Spleen (tissue), 11 donors: ENCODE results near the gene ANG. TPM values are rescaled to one million over a fixed set of nuclear protein-coding genes. Genes with fewer than 3 reads are reported as not detected.
A peak's percentile ranks its signal among the peaks of the same experiment; 100 is the strongest.

ENCODE experiments used
- DNase-seq: peaks from one replicate; pipeline ENCODE4 v3.0.0-alpha.2; 2020
- H3K27ac ChIP-seq, 8 donors: fragments of 200-600 bp; sonication (generic) in 7 of 8; 1 replicate in 4 of 8; 2 replicates in 4 of 8; pipeline versions ENCODE4 v1.5.0 to v1.8.0; 2016 to 2021; ENCODE audit warnings: inconsistent platforms in 4 of 8, mild to moderate bottlenecking in 4 of 8, moderate library complexity in 1 of 8
- H3K27me3 ChIP-seq, 7 donors: fragments of 200-600 bp; sonication (generic) in 6 of 7; replicated peaks in 1 of 7; 1 replicate in 4 of 7; 2 replicates in 3 of 7; pipeline versions ENCODE4 v1.5.0 to v1.8.0; 2016 to 2021; ENCODE audit warnings: inconsistent platforms in 3 of 7, mild to moderate bottlenecking in 1 of 7
- H3K36me3 ChIP-seq, 6 donors: fragments of 200-600 bp; sonication (generic) in 5 of 6; 1 replicate in 4 of 6; 2 replicates in 2 of 6; pipeline versions ENCODE4 v1.5.0 to v1.8.0; 2016 to 2021; ENCODE audit warnings: inconsistent platforms in 2 of 6
- H3K4me1 ChIP-seq, 6 donors: fragments of 200-600 bp; sonication (generic) in 5 of 6; 1 replicate in 3 of 6; 2 replicates in 3 of 6; pipeline versions ENCODE4 v1.5.0 to v1.8.0; 2016 to 2021; ENCODE audit warnings: inconsistent platforms in 3 of 6
- H3K4me3 ChIP-seq, 8 donors: fragments of 200-600 bp; sonication (generic) in 7 of 8; 1 replicate in 4 of 8; 2 replicates in 4 of 8; pipeline versions ENCODE4 v1.5.0 to v1.8.0; 2016 to 2021; ENCODE audit warnings: inconsistent platforms in 4 of 8, mild to moderate bottlenecking in 4 of 8, moderate library complexity in 2 of 8
- H3K9me3 ChIP-seq, 8 donors: fragments of 200-600 bp; sonication (generic) in 7 of 8; 1 replicate in 4 of 8; 2 replicates in 4 of 8; pipeline versions ENCODE4 v1.5.0 to v1.8.0; 2016 to 2021; ENCODE audit warnings: inconsistent platforms in 4 of 8
- CTCF ChIP-seq, 11 experiments: fragments of 200-600 bp in 7 of 11; fragments of 450-650 bp in 4 of 11; sonication (generic) in 4 of 11; IDR thresholded peaks in 8 of 11; conservative IDR thresholded peaks in 3 of 11; 1 replicate in 7 of 11; 2 replicates in 4 of 11; pipeline versions ENCODE4 v1.4.0 to v1.8.0; 2016 to 2021; ENCODE audit warnings: antibody characterized with exemption in 11 of 11, inconsistent platforms in 4 of 11, mild to moderate bottlenecking in 1 of 11
- POLR2A ChIP-seq, 3 donors: fragments of 450-650 bp; IDR thresholded peaks; one replicate each; pipeline ENCODE4 v1.5.1; 2017; ENCODE audit warnings: antibody characterized with exemption in 3 of 3, mild to moderate bottlenecking in 1 of 3
- POLR2AphosphoS5 ChIP-seq, 3 donors: sonication (generic); formaldehyde crosslinking; IDR thresholded peaks; one replicate each; pipeline ENCODE4 v1.5.1; 2017; ENCODE audit warnings: antibody characterized with exemption in 3 of 3
- WGBS, 5 donors: extraction: QIAGEN DNeasy Blood & Tissue Kit in 3 of 5; methylation state at CpG; one replicate each; pipeline versions ENCODE4 v1.1.5 to v1.1.7; 2013 to 2018; 5-methylcytosine and 5-hydroxymethylcytosine counted together
- intact Hi-C: fragments of 100-400 bp; cut with DNase I; formaldehyde crosslinking; loops from one replicate; pipeline ENCODE4 v1.15.0; 2023; ENCODE audit warnings: low total_unique reads
- polyA plus RNA-seq, 3 donors: library from polyadenylated mRNA; stranded (reverse); fragments of 200-250 nt; gene quantifications; one replicate each; pipeline ENCODE4 v1.2.1, GENCODE V29; 2013
- total RNA-seq, 7 donors: library from RNA; depleted of rRNA in 3 of 7; stranded (reverse); fragments of >200 nt in 3 of 7; fragmentation: NEBNext Ultra II Directional in 4 of 7; extraction: Animal tissue kit (Norgen Biotek cat#: 25700) in 4 of 7; gene quantifications; one replicate each; pipeline versions ENCODE4 v1.1.0 to v1.2.1, GENCODE V29; 2016 to 2021
- donor health status: healthy with polysubstance abuse.
- donor health status: DM: no; HTN: no; CAD: no; lungs with moderate emphysema.
- donor health status: DM: no; HTN: no; CAD: no.
- donor health status: Bipolar disorder and iron deficiency.
- donor health status: healthy.
- donor health status: DM: no; HTN: no; CAD: no.
- donor health status: DM: yes; HTN: yes; CAD: no.

ANG gene
- total and polyA plus RNA-seq, 10 donors = 1.6 to 10.2 (median 4.3) TPM

GRCh38 chr14:20683891-20684661 is 4.5 kb upstream of the ANG start, which contains the start of gene RNASE4:
Gene RNASE4 (plus strand): TSS chr14:20684560. CDS start chr14:20699372, 14,812 bp downstream.
- Histone ChIP-seq H3K36me3 (no peaks in the 10 kb centered on the region), H3K9me3 (no peaks in the 10 kb centered on the region), H3K4me3 (peak within 1 kb of the TSS; percentile 44 to 88 (median 72)), H3K4me1 (peaks cover 12 to 61% (median 52%) of the 10 kb centered on the region in 6 donors), H3K27ac (peak within 1 kb of the TSS; percentile 94 to 100 (median 98)), H3K27me3 (no peaks in the 10 kb centered on the region)
- TF ChIP-seq CTCF (IDR thresholded peaks at IDR 0.05 in 8 of 11, conservative IDR thresholded peaks at IDR 0.05 in 3 of 11) (peak in 1 of 11 experiments; percentile 7), POLR2AphosphoS5 (IDR thresholded peaks at IDR 0.05) (peak; percentile 81 to 86 (median 85)), POLR2A (IDR thresholded peaks at IDR 0.05) (peak in 1 of 3 donors; percentile 1)
- whole genome bisulfite sequencing, 5 donors = 0 to 1% (median 0%) methylated on average over 29 to 42 of the region's 42 CpGs
- peak; percentile 93 for DNase-seq
- intact Hi-C loops = loop anchor here (10.0 kb wide), 1 partner anchor 209 kb away; no protein-coding TSS in a partner anchor

GRCh38 chr14:20684662-20685456 is 3.7 kb upstream of the ANG start:
- TF ChIP-seq POLR2A (IDR thresholded peaks at IDR 0.05) = no peak
- no peak for TF ChIP-seq CTCF (IDR thresholded peaks at IDR 0.05 in 8 of 11, conservative IDR thresholded peaks at IDR 0.05 in 3 of 11)
- no peak for TF ChIP-seq POLR2AphosphoS5 (IDR thresholded peaks at IDR 0.05)
- H3K27ac ChIP-seq = peak overlapping the region; percentile 94 to 100 (median 98)
- 26 to 34% (median 29%) methylated on average over 22 of the region's 22 CpGs for WGBS, 5 donors
- H3K4me3 ChIP-seq = peak overlapping the region; percentile 44 to 88 (median 72)
- no peaks in the 10 kb centered on the region for H3K27me3 ChIP-seq
- no peak for DNase-seq
- peaks cover 12 to 53% (median 48%) of the 10 kb centered on the region in 6 donors for H3K4me1 ChIP-seq
- H3K36me3 ChIP-seq = no peaks in the 10 kb centered on the region
- H3K9me3 ChIP-seq = no peaks in the 10 kb centered on the region
- intact Hi-C loops = loop anchor here (5.0 to 10.0 kb wide), 2 partner anchors 73 to 210 kb away; no protein-coding TSS in a partner anchor

- intact Hi-C loops = loop anchor here (5.0 to 10.0 kb wide), 2 partner anchors 74 to 212 kb away; no protein-coding TSS in a partner anchor
- Histone ChIP-seq H3K36me3 (no peaks in the 10 kb centered on the region), H3K27ac (no peak overlapping the region), H3K9me3 (no peaks in the 10 kb centered on the region), H3K4me1 (peaks cover 0 to 45% (median 31%) of the 10 kb centered on the region in 6 donors), H3K4me3 (peak overlapping the region in 1 of 8 donors; percentile 2), H3K27me3 (no peaks in the 10 kb centered on the region)
- DNase-seq = no peak
- 72 to 85% (median 80%) methylated on average over 7 of the region's 7 CpGs for WGBS, 5 donors
- no peak for TF ChIP-seq POLR2A (IDR thresholded peaks at IDR 0.05)
These were observed 2.0 kb upstream of the ANG start for GRCh38 chr14:20686386-20687143.
